ENCODE data around the gene CFAP97D2.

The CFAP97D2 gene

DNA sequence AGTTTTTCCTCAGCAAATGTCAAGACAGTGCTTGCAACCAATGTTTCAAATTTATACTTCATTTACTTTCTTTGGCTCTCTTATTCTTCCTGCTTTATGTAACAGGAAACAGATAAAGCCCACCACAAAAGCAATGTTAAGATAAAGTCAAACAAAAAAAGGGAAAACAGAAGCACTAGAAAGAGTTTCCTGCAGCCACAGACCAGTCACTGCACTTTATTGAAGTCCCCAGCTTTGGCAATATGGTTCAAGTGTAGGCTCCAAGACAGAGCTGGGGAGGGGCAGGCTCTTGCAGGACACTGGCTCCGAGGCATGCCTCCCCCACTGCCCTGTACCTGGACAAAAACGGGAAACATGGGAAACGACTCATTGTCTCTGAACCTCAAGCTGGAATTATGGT, 40.3 kb downstream of the CFAP97D2 start (continued):
- TF ChIP-seq, protein P1, sequence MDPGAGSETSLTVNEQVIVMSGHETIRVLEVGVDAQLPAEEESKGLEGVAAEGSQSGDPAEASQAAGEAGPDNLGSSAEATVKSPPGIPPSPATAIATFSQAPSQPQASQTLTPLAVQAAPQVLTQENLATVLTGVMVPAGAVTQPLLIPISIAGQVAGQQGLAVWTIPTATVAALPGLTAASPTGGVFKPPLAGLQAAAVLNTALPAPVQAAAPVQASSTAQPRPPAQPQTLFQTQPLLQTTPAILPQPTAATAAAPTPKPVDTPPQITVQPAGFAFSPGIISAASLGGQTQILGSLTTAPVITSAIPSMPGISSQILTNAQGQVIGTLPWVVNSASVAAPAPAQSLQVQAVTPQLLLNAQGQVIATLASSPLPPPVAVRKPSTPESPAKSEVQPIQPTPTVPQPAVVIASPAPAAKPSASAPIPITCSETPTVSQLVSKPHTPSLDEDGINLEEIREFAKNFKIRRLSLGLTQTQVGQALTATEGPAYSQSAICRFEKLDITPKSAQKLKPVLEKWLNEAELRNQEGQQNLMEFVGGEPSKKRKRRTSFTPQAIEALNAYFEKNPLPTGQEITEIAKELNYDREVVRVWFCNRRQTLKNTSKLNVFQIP (CRISPR knock-in tag; IDR thresholded peaks at IDR 0.05; ENCODE audit: borderline replicate concordance, low read depth): no peak
- TF ChIP-seq SNAI2 (CRISPR knock-in tag; IDR thresholded peaks at IDR 0.05): no peak

DNA sequence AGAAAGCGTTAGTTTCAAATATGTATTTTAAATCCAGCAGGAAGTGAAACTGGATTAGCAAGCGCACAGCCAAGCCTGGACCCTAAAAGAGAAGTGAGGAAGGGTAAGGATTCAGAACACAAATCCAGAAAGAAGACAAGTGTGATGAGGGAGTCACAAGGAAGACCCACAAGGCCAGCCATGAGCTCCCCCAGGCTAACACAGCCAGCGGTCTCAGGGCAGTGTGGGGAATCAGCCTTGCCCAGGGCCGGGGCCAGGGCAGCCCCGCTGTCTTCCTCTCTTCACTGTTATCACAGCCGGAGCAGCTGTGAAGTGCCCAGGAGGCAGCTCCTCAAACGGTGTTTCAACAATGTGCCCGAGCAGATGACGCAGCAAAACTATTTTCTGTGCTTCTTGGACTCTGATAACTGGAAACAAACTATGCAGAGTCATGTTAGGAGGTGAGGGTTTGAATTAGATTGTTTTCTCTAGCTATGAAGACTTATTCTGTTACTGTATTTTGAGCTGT, 43.5 kb downstream of the CFAP97D2 start:
- ATAC-seq: no peak
- TF ChIP-seq, protein P2, sequence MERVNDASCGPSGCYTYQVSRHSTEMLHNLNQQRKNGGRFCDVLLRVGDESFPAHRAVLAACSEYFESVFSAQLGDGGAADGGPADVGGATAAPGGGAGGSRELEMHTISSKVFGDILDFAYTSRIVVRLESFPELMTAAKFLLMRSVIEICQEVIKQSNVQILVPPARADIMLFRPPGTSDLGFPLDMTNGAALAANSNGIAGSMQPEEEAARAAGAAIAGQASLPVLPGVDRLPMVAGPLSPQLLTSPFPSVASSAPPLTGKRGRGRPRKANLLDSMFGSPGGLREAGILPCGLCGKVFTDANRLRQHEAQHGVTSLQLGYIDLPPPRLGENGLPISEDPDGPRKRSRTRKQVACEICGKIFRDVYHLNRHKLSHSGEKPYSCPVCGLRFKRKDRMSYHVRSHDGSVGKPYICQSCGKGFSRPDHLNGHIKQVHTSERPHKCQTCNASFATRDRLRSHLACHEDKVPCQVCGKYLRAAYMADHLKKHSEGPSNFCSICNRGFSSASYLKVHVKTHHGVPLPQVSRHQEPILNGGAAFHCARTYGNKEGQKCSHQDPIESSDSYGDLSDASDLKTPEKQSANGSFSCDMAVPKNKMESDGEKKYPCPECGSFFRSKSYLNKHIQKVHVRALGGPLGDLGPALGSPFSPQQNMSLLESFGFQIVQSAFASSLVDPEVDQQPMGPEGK (CRISPR knock-in tag; IDR thresholded peaks at IDR 0.05; ENCODE audit: borderline replicate concordance): no peak
- TF ChIP-seq, protein P1 (CRISPR knock-in tag; IDR thresholded peaks at IDR 0.05; ENCODE audit: borderline replicate concordance, low read depth): no peak
- no peak for TF ChIP-seq TOX (CRISPR knock-in tag; IDR thresholded peaks at IDR 0.05; ENCODE audit: borderline replicate concordance)
- no peak for TF ChIP-seq ISL1 (CRISPR knock-in tag; IDR thresholded peaks at IDR 0.05)
- TF ChIP-seq ZNF565 (CRISPR knock-in tag; conservative IDR thresholded peaks at IDR 0.05; ENCODE audit: low read depth): no peak
- no peak for TF ChIP-seq ZFP30 (CRISPR knock-in tag; IDR thresholded peaks at IDR 0.05)
- no peak for TF ChIP-seq RARB (CRISPR knock-in tag; IDR thresholded peaks at IDR 0.05)
- TF ChIP-seq CSDC2 (CRISPR knock-in tag; IDR thresholded peaks at IDR 0.05): no peak
- TF ChIP-seq ZNF8 (CRISPR knock-in tag; IDR thresholded peaks at IDR 0.05): no peak
- no peak for TF ChIP-seq ARNTL (CRISPR knock-in tag; IDR thresholded peaks at IDR 0.05; ENCODE audit: borderline replicate concordance, low read depth)

DNA sequence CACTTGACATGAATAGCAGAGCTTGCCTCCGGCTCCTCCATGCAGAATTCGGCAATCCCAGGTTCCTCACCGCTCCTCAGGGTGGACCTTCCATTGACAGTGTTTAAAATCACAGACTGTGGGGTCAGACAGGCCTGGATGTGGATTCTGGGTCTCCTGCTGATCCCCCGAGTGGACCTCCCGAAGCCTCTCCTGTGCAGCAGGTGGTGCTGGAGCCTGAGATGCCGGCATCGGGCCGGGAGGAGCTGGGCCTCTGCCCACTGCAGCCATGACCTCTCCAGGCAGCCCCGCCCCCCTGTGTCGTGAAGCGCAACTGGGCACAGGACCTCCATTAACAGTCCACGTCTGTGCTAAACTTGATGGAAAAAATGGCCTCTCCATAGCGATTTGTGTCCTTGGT, 45.1 kb downstream of the CFAP97D2 start:
- ATAC-seq: no peak
- TF ChIP-seq, protein P1 (CRISPR knock-in tag; IDR thresholded peaks at IDR 0.05; ENCODE audit: borderline replicate concordance, low read depth): no peak
- TF ChIP-seq ZNF70 (CRISPR knock-in tag; IDR thresholded peaks at IDR 0.05) (no peak), SNAI2 (CRISPR knock-in tag; IDR thresholded peaks at IDR 0.05) (no peak), ZC3H10 (CRISPR knock-in tag; IDR thresholded peaks at IDR 0.05) (no peak), TOX (CRISPR knock-in tag; IDR thresholded peaks at IDR 0.05; ENCODE audit: borderline replicate concordance) (no peak), ESRRG (CRISPR knock-in tag; IDR thresholded peaks at IDR 0.05) (no peak), ZFP30 (CRISPR knock-in tag; IDR thresholded peaks at IDR 0.05) (no peak), BACH2 (CRISPR knock-in tag; IDR thresholded peaks at IDR 0.05; ENCODE audit: borderline replicate concordance) (no peak), TCF4 (CRISPR knock-in tag; IDR thresholded peaks at IDR 0.05; ENCODE audit: borderline replicate concordance) (no peak), ISL1 (CRISPR knock-in tag; IDR thresholded peaks at IDR 0.05) (no peak), RARB (CRISPR knock-in tag; IDR thresholded peaks at IDR 0.05) (no peak), OSR1 (CRISPR knock-in tag; IDR thresholded peaks at IDR 0.05) (no peak)
- TF ChIP-seq, protein P3, sequence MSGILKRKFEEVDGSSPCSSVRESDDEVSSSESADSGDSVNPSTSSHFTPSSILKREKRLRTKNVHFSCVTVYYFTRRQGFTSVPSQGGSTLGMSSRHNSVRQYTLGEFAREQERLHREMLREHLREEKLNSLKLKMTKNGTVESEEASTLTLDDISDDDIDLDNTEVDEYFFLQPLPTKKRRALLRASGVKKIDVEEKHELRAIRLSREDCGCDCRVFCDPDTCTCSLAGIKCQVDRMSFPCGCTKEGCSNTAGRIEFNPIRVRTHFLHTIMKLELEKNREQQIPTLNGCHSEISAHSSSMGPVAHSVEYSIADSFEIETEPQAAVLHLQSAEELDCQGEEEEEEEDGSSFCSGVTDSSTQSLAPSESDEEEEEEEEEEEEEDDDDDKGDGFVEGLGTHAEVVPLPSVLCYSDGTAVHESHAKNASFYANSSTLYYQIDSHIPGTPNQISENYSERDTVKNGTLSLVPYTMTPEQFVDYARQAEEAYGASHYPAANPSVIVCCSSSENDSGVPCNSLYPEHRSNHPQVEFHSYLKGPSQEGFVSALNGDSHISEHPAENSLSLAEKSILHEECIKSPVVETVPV (CRISPR knock-in tag; IDR thresholded peaks at IDR 0.05): no peak
- TF ChIP-seq, protein P4, sequence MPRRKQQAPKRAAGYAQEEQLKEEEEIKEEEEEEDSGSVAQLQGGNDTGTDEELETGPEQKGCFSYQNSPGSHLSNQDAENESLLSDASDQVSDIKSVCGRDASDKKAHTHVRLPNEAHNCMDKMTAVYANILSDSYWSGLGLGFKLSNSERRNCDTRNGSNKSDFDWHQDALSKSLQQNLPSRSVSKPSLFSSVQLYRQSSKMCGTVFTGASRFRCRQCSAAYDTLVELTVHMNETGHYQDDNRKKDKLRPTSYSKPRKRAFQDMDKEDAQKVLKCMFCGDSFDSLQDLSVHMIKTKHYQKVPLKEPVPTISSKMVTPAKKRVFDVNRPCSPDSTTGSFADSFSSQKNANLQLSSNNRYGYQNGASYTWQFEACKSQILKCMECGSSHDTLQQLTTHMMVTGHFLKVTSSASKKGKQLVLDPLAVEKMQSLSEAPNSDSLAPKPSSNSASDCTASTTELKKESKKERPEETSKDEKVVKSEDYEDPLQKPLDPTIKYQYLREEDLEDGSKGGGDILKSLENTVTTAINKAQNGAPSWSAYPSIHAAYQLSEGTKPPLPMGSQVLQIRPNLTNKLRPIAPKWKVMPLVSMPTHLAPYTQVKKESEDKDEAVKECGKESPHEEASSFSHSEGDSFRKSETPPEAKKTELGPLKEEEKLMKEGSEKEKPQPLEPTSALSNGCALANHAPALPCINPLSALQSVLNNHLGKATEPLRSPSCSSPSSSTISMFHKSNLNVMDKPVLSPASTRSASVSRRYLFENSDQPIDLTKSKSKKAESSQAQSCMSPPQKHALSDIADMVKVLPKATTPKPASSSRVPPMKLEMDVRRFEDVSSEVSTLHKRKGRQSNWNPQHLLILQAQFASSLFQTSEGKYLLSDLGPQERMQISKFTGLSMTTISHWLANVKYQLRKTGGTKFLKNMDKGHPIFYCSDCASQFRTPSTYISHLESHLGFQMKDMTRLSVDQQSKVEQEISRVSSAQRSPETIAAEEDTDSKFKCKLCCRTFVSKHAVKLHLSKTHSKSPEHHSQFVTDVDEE (CRISPR knock-in tag; IDR thresholded peaks at IDR 0.05): no peak
- TF ChIP-seq, protein P5, sequence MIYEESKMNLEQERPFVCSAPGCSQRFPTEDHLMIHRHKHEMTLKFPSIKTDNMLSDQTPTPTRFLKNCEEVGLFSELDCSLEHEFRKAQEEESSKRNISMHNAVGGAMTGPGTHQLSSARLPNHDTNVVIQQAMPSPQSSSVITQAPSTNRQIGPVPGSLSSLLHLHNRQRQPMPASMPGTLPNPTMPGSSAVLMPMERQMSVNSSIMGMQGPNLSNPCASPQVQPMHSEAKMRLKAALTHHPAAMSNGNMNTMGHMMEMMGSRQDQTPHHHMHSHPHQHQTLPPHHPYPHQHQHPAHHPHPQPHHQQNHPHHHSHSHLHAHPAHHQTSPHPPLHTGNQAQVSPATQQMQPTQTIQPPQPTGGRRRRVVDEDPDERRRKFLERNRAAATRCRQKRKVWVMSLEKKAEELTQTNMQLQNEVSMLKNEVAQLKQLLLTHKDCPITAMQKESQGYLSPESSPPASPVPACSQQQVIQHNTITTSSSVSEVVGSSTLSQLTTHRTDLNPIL (CRISPR knock-in tag; IDR thresholded peaks at IDR 0.05; ENCODE audit: low read depth): no peak
